Limb (tissue), 2 donors: ENCODE data around the gene CRMP1.
"Not testable (repeated sequence)": the region's sequence is repeated elsewhere in the genome, so short reads cannot be mapped to it uniquely, and the experiment has no call there.

Source experiments
- DNase-seq, 2 donors: peaks; one replicate each; pipeline ENCODE4 v3.0.0-alpha.2; 2016; ENCODE audit errors: extremely low spot score in 2 of 2

Gene CRMP1

GRCh38 chr4:5858020-5858769, 34.7 kb downstream of the CRMP1 start:
- DNase-seq: no peak

DNA sequence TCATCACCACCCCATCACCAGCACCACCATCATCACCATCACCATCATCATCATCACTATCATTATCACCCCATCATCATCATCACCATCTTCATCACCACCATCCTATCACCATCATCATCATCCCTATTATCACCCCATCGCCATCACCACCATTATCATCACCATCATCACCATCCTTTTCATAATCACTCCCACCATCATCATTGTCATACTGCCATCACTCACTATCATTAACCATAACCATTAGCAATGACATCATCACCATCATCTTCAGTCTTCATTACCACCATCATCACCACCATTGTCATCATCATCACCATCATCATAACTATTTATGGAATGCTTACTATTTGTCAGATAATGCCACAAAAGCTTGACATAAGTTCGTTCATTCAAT, 35.7 kb downstream of the CRMP1 start:
- no peak for DNase-seq

DNA sequence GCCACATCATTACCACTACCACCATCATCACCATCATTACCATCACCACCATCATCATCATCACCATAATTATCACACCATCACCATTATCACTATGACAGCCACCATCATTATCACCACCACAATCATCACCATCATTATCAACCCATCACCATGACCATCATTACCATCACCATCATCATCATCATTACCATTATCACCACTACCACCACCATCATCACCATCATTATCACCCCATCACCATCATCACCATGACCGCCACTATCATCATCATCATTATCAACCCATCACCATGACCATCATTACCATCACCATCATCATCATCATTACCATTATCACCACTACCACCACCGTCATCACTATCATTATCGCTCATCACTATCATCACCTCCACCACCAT, 36.5 kb downstream of the CRMP1 start:
- DNase-seq: not testable (repeated sequence)

GRCh38 chr4:5854929-5855328, 38.0 kb downstream of the CRMP1 start:
- no peak for DNase-seq

- DNase-seq: no peak
These were observed 40.2 kb downstream of the CRMP1 start for GRCh38 chr4:5852523-5853202.

DNA sequence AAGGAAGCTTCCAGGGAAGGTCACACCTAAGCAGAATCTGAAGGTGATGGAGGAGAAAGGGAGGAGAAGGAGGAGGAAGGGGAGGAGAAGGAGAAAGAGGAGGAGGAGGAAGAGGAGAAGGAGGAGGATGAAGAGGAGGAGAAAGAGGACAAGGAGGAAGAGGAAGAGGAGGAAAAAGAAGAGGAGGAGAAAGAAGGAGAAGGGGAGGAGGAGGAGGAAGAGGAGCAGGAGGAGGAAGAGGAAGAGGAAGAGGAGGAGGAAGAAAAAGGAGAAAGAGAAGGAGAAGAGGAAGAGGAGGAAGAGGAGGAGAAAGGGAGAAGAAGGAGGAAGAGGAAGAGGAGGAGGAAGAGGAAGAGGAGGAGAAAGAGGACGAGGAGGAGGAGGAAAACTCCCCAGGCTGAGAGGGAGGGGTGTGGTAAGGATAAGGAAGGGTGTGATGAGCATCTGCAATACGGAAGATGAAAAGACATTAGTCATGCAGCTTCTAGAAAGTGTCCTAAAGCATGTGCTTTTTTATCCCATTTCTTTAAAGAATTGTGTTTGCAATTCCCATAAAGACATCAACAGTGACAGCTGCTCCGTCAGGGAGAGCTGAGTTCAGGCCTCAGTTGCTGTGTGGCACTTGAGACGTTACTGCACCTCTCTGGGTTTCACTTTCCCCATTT, 41.1 kb downstream of the CRMP1 start:
- no peak for DNase-seq

DNA sequence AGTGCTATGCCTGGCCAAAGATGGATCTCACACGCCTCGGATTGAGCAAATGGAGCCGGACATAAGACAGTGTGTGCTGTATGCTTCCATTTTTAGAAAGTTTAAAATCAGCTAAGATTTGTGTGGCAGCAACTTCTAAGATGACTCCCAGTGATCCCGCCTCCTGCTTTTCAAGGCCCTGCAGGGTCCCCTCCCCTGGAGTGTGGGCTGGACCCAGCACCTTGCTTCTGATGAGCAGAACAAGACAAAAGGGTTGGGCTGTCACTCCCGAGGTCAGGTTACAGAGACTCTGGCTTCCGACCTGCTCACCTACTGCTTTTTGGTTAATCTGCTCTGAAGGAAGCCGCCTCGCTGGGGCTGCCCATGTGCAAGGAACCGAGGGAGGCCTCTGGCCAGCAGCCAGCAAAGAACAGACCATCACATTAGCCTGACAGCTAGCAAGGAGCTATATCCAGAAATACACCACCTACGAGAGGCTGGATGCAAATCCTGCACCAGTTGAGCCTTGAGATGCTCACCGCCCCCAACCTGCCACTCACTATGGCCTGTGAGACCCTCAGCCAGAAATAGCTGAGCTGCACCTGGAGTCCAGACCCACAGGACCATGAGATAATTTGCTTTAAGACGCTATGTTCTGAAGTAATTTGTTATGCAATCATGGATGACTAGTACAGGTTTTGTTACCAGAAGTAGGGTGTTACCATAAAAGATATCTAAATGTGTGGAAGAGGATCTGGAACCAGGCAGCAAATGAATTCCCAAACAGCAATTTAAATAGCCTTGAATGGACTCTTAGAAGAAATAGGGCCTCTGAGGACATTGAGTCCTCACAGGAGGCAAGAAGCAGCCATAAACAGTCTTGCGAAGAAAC, 47.6 kb downstream of the CRMP1 start:
- DNase-seq: no peak

DNA sequence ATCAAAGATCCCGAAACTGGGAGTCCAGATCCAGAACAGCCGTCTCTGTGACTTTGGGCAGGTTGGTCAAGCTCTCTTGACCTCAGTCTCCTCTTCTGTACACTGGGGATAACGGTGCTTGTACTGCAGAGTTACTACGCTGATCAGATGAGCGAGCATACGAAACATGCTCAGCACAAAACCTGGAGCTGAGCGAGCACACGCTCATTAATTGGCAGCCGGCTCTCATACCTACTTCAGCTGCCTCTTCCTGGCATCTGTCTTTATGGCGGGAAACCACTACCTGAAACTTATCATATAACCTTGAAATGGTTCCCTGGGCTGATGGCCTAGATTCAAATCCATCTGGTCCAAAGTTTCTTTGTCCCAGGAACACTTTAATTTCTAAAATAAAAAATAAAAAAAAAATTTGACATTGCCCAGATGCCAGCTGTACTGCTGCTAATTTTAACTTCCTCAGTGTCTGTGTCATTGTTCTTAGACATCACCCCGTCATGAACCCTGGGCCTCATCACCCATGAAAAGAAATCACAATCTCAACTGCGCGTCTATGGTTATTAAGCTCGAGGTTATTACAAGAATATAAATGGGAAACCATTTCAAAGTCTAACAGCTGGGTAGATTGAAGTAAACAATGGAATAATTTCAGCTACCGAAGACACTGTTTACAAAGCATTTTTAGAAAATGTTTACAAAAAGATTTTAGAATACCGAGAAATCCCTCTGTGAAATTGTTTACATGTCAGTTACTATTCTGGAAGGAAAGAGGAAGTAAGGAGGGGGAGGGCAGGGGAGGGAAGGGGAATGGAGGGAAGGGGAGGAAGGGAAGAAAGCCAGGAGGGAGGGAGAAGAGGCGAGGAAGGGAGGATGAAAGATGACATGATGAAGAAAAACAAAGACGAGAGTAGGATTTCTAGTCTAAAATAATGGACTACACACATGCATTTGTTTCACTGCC, 49.0 kb downstream of the CRMP1 start:
- no peak for DNase-seq

GRCh38 chr4:5842456-5842855, 50.4 kb downstream of the CRMP1 start:
- DNase-seq: no peak

GRCh38 chr4:5839751-5840674, 52.9 kb downstream of the CRMP1 start:
- DNase-seq: peak; percentile 43 to 72

DNA sequence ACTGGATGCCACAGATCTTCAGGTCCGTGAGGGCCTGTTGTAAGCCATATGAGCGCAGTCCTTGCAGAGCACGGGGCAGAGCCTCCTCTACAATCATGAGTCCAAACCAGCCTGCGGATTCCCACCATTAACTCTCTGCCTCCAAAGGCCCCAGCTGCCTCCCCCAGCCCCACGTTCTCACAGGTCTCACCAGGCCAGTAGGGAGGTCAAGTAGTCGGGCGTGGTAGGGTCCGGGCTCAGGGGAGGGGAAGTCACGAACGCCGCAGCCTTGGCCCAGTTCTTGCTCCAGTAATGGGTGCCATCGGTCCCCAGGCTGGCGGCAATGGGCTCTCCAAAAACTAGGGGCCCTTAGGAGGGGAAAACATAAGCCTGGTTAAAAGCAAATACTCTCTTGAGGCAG, 53.6 kb downstream of the CRMP1 start:
- DNase-seq: no peak

GRCh38 chr4:5837483-5837882, 55.4 kb downstream of the CRMP1 start:
- not testable (repeated sequence) for DNase-seq

- no peak for DNase-seq
These were observed 55.9 kb downstream of the CRMP1 start for GRCh38 chr4:5836943-5837342.

- DNase-seq: no peak
These were observed 64.9 kb downstream of the CRMP1 start for GRCh38 chr4:5828005-5828391.

DNA sequence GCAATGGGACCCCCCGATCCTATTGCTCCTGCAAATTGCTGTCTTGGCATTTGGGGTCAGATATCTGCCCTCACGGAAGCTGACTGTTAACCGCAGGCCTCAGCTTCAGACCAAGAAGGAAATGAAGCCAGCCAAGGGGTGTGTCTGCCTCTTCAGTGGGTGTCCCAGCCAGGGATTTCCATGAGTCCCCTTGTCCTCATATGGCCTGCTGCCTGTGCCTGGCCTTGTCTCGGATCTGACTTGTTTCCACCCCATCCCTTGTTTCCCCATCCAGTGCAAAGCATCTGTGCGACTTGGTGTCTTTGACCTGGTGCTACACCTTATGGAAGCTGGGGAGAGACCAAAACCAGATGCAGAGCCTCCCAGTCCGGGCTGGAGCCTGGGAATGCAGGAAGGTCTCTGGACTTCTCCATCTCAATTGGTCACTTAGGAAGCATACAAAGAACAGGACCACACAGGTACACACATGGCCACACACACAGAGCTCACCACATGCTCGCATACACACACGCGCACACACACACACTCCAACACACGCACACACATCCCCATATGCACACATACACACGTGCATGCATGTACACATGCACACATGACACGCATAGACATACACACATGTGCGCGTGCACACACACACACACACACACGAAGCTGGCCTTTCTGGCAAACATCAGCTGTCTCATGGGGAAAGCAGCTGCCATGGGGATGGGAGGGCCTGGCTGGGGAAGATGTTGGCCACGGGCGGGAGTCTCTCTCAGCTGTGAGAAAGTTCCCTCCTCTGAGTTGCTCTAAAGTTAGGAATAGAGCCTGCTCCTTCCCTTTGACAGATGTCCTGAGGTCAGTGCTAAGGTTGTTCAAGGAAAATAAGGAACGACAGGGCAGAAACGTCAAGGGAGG, 65.5 kb downstream of the CRMP1 start:
- no peak for DNase-seq

- DNase-seq: no peak
These were observed 66.3 kb downstream of the CRMP1 start for GRCh38 chr4:5826437-5827107.

DNA sequence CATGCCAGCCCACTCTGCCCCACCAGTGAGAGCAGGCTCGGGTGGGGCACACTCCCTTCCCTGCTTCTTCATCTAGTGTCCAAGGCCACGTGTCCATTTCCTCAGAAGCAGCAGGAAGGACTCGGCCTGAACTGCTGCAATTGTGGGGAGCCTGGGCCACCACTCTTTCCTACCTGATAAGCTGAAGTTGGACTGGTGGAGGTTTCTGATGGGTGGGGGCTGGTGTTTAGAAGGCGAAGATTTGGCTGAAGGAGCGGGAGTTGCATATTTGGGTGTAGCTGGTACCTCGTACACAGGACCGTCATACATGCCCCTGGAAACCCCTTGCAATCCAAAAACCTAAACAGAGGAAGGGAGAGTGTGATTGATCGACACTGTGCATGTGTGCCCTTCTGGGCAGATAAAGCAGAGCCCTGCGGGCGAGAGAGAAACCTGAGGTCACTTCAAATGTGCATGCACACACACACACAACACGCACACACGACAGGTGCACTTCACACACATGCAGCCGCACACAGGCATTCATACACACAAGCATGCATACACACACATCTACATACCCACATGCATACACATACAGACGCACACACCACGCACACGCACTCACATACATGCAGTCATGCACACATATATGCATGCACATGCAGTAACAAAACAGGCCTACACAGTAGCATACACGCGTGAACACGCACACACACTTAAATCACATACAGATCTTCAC, 67.4 kb downstream of the CRMP1 start:
- DNase-seq: no peak
